ENCODE data around the gene TUT7. TPM values are rescaled to one million over a fixed set of nuclear protein-coding genes. Genes with fewer than 3 reads are reported as not detected.
"Not testable (repeated sequence)": the region's sequence is repeated elsewhere in the genome, so short reads cannot be mapped to it uniquely, and the experiment has no call there.

The TUT7 gene, protein sequence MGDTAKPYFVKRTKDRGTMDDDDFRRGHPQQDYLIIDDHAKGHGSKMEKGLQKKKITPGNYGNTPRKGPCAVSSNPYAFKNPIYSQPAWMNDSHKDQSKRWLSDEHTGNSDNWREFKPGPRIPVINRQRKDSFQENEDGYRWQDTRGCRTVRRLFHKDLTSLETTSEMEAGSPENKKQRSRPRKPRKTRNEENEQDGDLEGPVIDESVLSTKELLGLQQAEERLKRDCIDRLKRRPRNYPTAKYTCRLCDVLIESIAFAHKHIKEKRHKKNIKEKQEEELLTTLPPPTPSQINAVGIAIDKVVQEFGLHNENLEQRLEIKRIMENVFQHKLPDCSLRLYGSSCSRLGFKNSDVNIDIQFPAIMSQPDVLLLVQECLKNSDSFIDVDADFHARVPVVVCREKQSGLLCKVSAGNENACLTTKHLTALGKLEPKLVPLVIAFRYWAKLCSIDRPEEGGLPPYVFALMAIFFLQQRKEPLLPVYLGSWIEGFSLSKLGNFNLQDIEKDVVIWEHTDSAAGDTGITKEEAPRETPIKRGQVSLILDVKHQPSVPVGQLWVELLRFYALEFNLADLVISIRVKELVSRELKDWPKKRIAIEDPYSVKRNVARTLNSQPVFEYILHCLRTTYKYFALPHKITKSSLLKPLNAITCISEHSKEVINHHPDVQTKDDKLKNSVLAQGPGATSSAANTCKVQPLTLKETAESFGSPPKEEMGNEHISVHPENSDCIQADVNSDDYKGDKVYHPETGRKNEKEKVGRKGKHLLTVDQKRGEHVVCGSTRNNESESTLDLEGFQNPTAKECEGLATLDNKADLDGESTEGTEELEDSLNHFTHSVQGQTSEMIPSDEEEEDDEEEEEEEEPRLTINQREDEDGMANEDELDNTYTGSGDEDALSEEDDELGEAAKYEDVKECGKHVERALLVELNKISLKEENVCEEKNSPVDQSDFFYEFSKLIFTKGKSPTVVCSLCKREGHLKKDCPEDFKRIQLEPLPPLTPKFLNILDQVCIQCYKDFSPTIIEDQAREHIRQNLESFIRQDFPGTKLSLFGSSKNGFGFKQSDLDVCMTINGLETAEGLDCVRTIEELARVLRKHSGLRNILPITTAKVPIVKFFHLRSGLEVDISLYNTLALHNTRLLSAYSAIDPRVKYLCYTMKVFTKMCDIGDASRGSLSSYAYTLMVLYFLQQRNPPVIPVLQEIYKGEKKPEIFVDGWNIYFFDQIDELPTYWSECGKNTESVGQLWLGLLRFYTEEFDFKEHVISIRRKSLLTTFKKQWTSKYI (N-terminal part only)
- 10 to 100 TPM; 26.4 to 36.7 (median 29.8) TPM for total RNA-seq

DNA sequence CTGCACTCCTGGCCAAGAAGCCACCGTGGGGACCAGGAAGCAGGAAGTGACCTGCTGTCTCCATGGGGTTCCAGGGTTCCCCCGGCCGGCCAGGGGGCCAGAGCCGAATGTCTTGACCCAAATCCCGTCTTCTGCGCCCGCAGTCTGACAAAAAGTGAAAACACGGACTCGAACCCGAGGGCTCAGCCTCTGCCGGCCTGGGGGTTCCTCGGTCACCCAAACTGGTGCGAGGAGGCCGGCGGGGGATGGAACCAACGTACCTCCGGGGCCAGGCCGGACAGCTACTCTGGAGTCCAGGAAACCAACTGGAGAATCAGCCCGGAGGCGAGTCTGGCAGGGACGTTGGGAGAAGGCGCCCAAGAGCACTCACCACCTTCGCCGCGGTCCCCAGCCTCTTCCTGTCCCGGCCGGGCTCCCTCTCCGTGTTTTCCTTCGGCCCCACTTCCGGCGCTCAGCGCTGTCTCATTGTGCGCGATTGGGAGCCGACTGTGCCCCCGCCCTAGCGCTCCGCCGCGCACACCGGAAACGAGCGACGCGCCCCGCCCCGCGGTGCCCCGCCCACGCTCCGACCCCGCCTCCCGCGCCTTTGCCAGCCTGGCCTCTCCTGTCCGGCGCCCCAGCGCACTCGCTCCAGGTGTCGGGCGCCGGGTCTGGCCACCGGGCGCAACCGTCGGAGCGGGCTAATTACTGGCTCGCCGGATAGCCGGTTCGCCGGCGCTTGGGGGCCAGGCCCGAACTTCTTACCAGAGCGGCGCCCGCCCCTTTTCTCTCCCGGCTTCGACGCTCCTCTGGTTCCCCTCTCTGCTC is at the start of gene TUT7:
Gene TUT7 (minus strand): TSS at position 400 of the 807 bp plus-strand sequence. CDS start 1,211 bp downstream, outside the sequence.
- ATAC-seq (peak; percentile 93 to 96), DNase-seq (peak; percentile 92)
- H3K9me3 Mint-ChIP-seq: no peaks in the 10 kb centered on the region
- peak within 1 kb of the TSS; percentile 98 for H3K4me3 Mint-ChIP-seq
- no peaks in the 10 kb centered on the region for H3K27me3 Mint-ChIP-seq (ENCODE audit: low read depth)
- H3K36me3 Mint-ChIP-seq (ENCODE audit: insufficient read depth): peaks cover 18% of the 10 kb centered on the region
- H3K4me1 Mint-ChIP-seq (ENCODE audit: low read depth): peaks cover 40% of the 10 kb centered on the region

DNA sequence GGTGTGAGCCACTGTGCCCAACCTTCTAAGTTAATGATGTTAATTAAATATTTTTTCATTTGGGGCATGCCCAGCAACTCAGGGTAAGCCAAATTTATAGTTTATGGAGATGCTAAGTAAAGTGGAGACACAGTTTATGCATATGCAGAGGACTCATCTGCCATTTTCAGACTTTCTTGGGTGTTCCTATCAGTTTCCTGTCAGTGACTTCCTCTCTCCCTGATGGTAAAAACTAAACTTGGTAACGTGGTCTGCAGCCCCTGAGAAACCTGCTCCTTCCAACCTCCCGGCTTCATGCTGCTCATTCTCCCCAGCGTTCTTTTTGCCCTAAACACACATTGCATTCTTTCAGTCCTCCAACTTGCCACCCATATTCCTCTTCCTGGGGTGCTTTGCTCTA is 48.4 kb upstream of the TUT7 start:
- no peak for ATAC-seq
- Mint-ChIP-seq H3K36me3 (ENCODE audit: insufficient read depth) (no peaks in the 10 kb centered on the region), H3K4me3 (no peak overlapping the region), H3K4me1 (ENCODE audit: low read depth) (peaks cover 18% of the 10 kb centered on the region), H3K9me3 (no peaks in the 10 kb centered on the region), H3K27me3 (ENCODE audit: low read depth) (peaks cover 22% of the 10 kb centered on the region)
- DNase-seq: no peak

DNA sequence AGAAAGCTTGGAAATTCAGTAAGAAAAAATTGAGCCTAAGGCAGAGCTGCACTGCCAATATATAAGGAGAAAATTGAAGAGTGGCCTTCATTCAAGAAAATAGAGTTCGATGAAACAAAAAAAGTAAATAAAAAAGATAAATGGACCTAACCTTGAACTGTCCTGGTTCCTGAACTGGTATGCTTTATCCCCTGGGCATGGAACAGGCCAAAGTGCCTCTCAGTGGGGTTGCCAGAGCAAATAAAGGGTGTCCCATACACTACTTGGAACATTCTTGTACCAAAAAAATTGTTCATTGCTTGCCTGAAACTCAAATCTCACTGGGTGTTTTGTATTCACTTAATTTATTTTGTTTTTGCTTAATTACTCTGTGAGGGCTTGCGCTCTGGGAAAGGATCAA is 42.2 kb upstream of the TUT7 start:
- Mint-ChIP-seq H3K4me3 (no peak overlapping the region), H3K27me3 (ENCODE audit: low read depth) (peaks cover 13% of the 10 kb centered on the region), H3K36me3 (ENCODE audit: insufficient read depth) (no peaks in the 10 kb centered on the region), H3K9me3 (no peaks in the 10 kb centered on the region), H3K4me1 (ENCODE audit: low read depth) (no peaks in the 10 kb centered on the region)
- ATAC-seq (no peak), DNase-seq (no peak)

DNA sequence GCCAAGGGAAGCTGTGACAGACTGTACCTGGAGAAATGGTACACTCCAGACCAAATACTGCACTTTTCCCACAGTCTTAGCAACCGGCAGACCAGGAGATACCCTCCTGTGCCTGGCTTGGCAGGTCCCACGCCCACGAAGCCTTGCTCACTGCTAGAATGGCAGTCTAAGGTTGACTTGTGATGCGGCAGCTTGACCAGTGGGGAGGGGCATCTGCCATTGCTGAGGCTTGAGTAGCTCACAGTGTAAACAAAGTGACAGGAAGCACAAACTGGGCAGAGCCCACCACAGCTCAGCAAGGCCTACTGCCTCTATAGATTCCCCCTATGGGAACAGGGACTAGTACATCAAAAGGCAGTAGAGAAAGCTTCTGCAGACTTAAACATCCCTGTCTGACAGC is 36.0 kb upstream of the TUT7 start:
- not testable (repeated sequence) for DNase-seq; H3K9me3 Mint-ChIP-seq; H3K4me1 Mint-ChIP-seq (ENCODE audit: low read depth); ATAC-seq; H3K4me3 Mint-ChIP-seq; H3K36me3 Mint-ChIP-seq (ENCODE audit: insufficient read depth)
- H3K27me3 Mint-ChIP-seq (ENCODE audit: low read depth): peaks cover 37% of the 10 kb centered on the region

DNA sequence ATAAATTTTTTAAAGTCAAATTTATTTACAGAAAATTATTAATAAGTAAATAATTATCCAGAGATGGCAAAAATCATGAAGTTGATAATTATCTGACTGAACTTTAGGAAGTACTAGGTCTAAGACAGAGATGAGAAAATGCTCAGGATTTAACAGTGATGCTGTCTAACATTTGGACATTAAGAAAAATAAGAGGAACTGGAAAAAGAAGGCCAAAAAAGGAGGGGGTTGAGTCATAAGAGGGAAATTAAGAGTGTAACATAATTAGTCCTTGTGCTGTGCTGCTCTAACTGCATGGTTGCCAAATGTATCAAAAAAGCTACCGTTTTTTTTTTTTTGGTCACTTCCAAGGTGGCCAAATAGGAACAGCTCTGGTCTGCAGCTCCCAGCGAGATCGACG is 35.4 kb upstream of the TUT7 start:
- H3K4me1 Mint-ChIP-seq (ENCODE audit: low read depth): no peaks in the 10 kb centered on the region
- H3K36me3 Mint-ChIP-seq (ENCODE audit: insufficient read depth): no peaks in the 10 kb centered on the region
- peaks cover 41% of the 10 kb centered on the region for H3K27me3 Mint-ChIP-seq (ENCODE audit: low read depth)
- ATAC-seq (no peak), DNase-seq (no peak)
- H3K9me3 Mint-ChIP-seq: no peaks in the 10 kb centered on the region
- H3K4me3 Mint-ChIP-seq: no peak overlapping the region

DNA sequence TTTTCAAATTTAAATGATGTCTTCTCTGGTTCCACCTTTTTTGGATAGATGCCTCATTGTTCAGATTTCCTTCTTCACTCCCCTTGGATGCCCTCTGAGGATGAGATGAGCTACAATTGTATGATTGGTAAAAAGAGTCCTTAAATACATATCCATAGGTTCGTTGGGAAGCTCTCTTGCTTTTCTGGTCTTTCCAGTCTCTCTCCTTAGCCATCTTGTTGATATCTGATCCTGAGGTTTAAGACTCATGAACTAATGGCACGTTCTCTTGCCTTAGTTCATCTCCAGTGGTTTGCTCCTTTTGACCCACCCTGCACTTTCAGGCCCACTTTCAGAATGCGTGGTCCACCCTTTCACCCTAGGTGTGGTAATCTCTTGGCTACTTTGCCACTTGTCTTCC is 33.2 kb upstream of the TUT7 start:
- Mint-ChIP-seq H3K4me1 (ENCODE audit: low read depth) (no peaks in the 10 kb centered on the region), H3K36me3 (ENCODE audit: insufficient read depth) (no peaks in the 10 kb centered on the region), H3K9me3 (no peaks in the 10 kb centered on the region), H3K4me3 (no peak overlapping the region), H3K27me3 (ENCODE audit: low read depth) (peaks cover 45% of the 10 kb centered on the region)
- no peak for ATAC-seq
- no peak for DNase-seq

DNA sequence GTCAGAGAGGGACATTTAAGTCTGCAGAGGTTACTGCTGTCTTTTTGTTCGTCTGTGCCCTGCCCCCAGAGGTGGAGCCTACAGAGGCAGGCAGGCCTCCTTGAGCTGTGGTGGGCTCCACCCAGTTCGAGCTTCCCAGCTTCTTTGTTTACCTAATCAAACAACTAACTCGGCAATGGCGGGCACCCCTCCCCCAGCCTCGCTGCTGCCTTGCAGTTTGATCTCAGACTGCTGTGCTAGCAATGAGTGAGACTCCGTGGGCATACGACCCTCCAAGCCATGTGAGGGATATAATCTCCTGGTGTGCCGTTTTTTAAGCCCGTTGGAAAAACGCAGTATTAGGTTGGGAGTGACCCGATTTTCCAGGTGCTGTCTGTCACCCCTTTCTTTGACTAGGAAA is 28.8 kb upstream of the TUT7 start:
- not testable (repeated sequence) for H3K4me1 Mint-ChIP-seq (ENCODE audit: low read depth); H3K9me3 Mint-ChIP-seq

DNA sequence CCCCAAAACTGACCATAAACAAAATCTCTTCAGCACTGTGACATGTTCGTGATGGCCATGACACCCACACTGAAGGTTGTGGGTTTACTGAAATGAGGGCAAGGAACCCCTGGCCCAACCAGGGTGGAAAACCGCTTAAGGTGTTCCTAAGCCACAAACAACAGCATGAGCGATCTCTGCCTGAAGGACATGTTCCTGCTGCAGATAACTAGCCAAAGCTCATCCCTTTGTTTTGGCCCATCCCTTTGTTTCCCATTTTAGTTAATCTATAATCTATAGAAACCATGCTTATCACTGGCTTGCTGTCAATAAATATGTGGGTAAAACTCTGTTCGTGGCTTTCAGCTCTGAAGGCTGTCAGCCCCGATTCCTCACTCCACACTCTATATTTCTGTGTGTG is 21.8 kb upstream of the TUT7 start:
- Mint-ChIP-seq H3K9me3 (peaks cover 5% of the 10 kb centered on the region), H3K4me1 (ENCODE audit: low read depth) (no peaks in the 10 kb centered on the region), H3K36me3 (ENCODE audit: insufficient read depth) (no peaks in the 10 kb centered on the region), H3K27me3 (ENCODE audit: low read depth) (peaks cover 37% of the 10 kb centered on the region), H3K4me3 (no peak overlapping the region)
- DNase-seq (no peak), ATAC-seq (no peak)

More for the DNA sequence above, 28.8 kb upstream of the TUT7 start:
- not testable (repeated sequence) for DNase-seq; H3K36me3 Mint-ChIP-seq (ENCODE audit: insufficient read depth); ATAC-seq; H3K4me3 Mint-ChIP-seq
- peaks cover 52% of the 10 kb centered on the region for H3K27me3 Mint-ChIP-seq (ENCODE audit: low read depth)

DNA sequence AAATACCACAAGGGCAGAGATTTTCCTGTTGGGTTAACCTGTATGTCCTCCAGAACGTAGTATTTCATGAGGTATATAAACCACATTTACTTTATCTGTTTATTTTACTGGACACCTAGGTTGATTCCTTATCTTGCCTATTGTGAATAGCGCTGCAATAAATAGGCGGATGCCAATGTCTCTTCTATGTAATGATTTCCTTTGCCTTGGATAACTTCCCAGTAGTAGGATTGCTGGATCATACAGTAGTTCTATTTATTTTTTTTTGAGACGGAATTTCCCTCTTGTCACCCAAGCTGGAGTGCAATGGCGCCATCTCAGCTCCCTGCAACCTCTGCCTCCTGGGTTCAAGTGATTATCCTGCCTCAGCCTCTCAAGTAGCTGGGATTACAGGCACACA is 15.6 kb upstream of the TUT7 start:
- no peak for DNase-seq
- peaks cover 12% of the 10 kb centered on the region for H3K27me3 Mint-ChIP-seq (ENCODE audit: low read depth)
- H3K36me3 Mint-ChIP-seq (ENCODE audit: insufficient read depth): peaks cover 1% of the 10 kb centered on the region
- ATAC-seq: no peak
- no peaks in the 10 kb centered on the region for H3K4me1 Mint-ChIP-seq (ENCODE audit: low read depth)
- no peak overlapping the region for H3K4me3 Mint-ChIP-seq
- H3K9me3 Mint-ChIP-seq: peaks cover 26% of the 10 kb centered on the region

DNA sequence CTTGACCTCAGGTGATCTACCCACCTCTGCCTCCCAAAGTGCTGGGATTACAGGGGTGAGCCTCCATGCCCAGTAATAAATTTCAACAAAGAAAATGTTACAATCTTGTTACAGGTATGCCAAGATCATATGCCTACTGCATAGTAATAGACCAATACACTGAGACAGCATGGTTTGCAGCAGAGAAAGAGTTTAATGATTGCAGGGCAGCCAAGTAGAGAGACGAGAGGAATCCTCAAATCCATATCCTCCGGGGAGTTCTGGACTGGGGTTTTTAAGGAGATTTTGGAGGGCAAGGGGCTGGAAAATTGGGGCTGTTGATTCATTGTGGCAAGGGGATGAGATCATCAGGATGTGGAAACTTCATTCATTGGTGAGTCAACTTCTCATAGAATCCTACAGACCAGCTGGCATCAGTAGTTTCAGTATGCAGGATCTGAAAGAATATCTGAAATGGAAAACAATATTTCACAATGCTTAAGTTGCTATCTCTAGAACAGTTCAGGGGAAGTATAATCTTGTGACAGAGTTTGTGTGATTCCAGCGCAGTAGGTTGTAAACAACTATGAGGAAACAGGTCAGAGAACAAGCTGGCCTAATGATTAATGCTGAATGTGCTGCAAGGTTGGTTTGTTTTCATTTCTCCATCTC is 14.8 kb upstream of the TUT7 start:
- Mint-ChIP-seq H3K4me3 (no peak overlapping the region), H3K36me3 (ENCODE audit: insufficient read depth) (peaks cover 1% of the 10 kb centered on the region), H3K27me3 (ENCODE audit: low read depth) (peaks cover 9% of the 10 kb centered on the region), H3K9me3 (peaks cover 26% of the 10 kb centered on the region), H3K4me1 (ENCODE audit: low read depth) (no peaks in the 10 kb centered on the region)
- ATAC-seq (no peak), DNase-seq (no peak)

DNA sequence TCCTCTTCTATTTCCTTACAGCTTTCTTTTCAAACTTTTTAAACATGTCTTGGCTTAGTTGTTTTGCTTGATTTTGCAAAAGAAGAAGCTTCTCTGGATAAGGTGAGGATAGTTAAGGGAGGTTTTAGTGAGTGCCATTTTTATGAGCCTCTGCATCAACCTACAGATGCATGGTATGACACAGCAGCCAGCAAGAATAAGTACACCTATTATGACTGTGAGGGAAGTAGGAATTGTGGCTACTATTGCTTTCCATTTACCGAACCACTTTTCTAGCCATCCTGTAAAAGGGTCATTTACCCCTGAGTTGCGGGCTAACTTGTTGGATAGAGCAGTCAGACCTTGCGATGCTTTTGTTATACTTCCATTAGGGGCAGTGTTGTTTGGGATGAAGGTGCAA is 7.0 kb upstream of the TUT7 start:
- Mint-ChIP-seq H3K27me3 (ENCODE audit: low read depth) (peaks cover 9% of the 10 kb centered on the region), H3K9me3 (no peaks in the 10 kb centered on the region)
- no peak for ATAC-seq

DNA sequence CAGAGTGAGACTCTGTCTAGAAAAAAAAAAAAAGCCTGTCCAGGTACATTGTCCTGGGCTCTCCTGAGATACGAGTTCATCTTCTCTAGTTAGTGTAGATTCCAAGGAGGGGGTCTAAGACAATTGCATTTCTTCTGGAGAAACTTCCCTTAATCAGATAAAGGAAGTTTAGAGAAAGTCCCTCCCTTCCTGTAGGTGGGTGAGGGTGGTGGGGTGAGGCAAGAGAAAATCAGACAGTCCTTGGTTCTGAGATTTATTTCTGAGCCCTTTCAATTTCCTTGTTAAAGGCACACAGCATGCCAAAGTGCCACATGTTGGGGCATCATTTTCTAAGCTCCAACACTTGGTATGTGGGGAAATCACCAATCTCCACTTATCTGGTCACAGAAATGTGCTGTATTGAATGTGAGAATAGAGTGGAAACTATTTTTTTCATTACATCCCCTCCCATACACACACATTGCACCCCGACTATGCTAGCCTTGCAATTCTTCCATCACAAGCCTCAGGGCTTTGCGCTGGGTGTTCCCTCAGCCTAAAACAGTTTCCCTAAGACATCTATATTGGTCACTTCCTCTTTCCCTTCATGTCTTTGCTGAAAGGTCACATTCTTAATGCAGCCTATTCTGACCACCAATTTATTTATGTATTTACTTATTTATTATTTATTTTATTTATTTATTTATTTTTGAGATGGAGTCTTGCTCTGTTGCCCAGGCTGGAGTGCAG is 5.1 kb upstream of the TUT7 start:
- ATAC-seq (no peak), DNase-seq (no peak)
- Mint-ChIP-seq H3K27me3 (ENCODE audit: low read depth) (peaks cover 9% of the 10 kb centered on the region), H3K4me3 (no peak overlapping the region), H3K36me3 (ENCODE audit: insufficient read depth) (no peaks in the 10 kb centered on the region), H3K9me3 (no peaks in the 10 kb centered on the region), H3K4me1 (ENCODE audit: low read depth) (peaks cover 14% of the 10 kb centered on the region)

More for the DNA sequence above, 7.0 kb upstream of the TUT7 start:
- Mint-ChIP-seq H3K4me3 (no peak overlapping the region), H3K36me3 (ENCODE audit: insufficient read depth) (peaks cover under 1% of the 10 kb centered on the region), H3K4me1 (ENCODE audit: low read depth) (peaks cover 8% of the 10 kb centered on the region)
- no peak for DNase-seq

Data from activated T-cell treated with anti-CD3 and anti-CD28 coated beads, Interleukin-2, amount 50 U/mL, for 4 hours (primary cell).